ENCODE measurements around the gene BABAM2. TPM values are rescaled to one million over a fixed set of nuclear protein-coding genes. Genes with fewer than 3 reads are reported as not detected.
"Not testable (repeated sequence)": the region's sequence is repeated elsewhere in the genome, so short reads cannot be mapped to it uniquely, and the experiment has no call there.

BABAM2 gene
- total and polyA plus RNA-seq, 9 of the 15 experiments (the other 6 are each of a cell fraction or from before 2014, with no cell fraction given) = 10.9 to 37.4 (median 25.6) TPM

DNA sequence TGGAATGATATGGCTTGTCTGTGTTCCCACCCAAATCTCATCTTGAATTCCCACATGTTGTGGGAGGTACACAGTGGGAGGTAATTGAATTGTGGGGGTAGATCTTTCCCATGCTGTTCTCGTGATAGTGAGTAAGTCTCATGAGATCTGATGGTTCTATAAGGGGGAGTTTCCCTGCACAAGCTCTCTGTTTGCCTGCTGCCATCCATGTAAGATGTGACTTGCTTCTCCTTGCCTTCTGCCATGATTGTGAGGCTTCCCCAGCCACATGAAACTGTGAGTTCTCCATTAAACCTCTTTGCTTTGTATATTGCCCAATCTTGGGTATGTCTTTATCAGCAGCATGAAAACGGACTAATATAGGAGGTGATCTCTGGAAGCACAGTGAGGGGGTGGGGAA lies 78.4 kb downstream of the BABAM2 start:
- POLR2A ChIA-PET; BruUV-seq (replicated peaks); FAIRE-seq; in situ Hi-C loops (cut with MboI); H3K27me3 ChIP-seq (ENCODE audit: control insufficient read depth in 2 of 2, insufficient read depth in 2 of 2, low read length in 2 of 2); H4K20me1 ChIP-seq (replicated peaks; ENCODE audit: control insufficient read depth, insufficient read depth, low read length); H3K79me2 ChIP-seq (ENCODE audit: control insufficient read depth, insufficient read depth, low read length); DNase-seq (ENCODE audit: extremely low read depth in 1 of 4, low spot score in 3 of 4); H2AFZ ChIP-seq (ENCODE audit: low read depth, low read length); H3K4me1 ChIP-seq (replicated peaks in 1 of 2; ENCODE audit: control insufficient read depth in 2 of 2, insufficient read depth in 2 of 2, low read length in 2 of 2); CTCF ChIA-PET (ENCODE audit: low intra/inter-chr PET ratio); H3K36me3 ChIP-seq (ENCODE audit: control insufficient read depth, insufficient read depth, low read length); H3K9ac ChIP-seq (ENCODE audit: insufficient read depth in 1 of 2, low read depth in 2 of 2, low read length in 2 of 2); H3K9me3 ChIP-seq (replicated peaks; ENCODE audit: control insufficient read depth, insufficient read depth, low read depth, low read length); H3K4me2 ChIP-seq (ENCODE audit: insufficient read depth, low read length); intact Hi-C loops (cut with micrococcal nuclease); H3K4me3 ChIP-seq; H3K27ac ChIP-seq (ENCODE audit: extremely low read depth, low read depth, low read length); H3K9me1 ChIP-seq (ENCODE audit: control insufficient read depth, insufficient read depth, low read length); ATAC-seq: not testable (repeated sequence)
- 25% methylated on average over 2 of the region's 2 CpGs for WGBS (ENCODE audit: insufficient coverage, low coverage, missing lambda C conversion rate)
- peak; percentile 96 for TF ChIP-seq ZNF431 (CRISPR knock-in tag; IDR thresholded peaks at IDR 0.05)

DNA sequence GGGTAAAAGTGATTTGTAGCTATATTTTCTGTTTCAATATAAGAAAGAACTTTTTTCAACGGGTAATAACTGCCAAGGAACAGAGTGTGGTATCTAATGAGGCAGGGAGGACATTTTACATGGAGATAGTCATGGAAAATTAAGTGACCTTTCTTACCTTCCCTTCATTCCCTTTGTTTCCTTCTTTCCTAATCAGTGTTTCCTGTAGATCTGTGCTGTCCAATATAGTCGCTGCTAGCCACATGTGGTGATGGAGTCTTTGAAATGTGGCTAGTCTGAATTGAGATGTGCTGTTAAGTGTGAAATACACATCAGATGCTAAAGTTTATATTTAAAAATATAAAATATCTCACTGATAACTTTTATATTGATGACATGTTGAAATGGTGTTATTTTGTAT lies 81.8 kb downstream of the BABAM2 start:
- no peak overlapping the region for H3K27ac ChIP-seq (ENCODE audit: extremely low read depth, low read depth, low read length)
- H3K4me1 ChIP-seq (replicated peaks in 1 of 2; ENCODE audit: control insufficient read depth in 2 of 2, insufficient read depth in 2 of 2, low read length in 2 of 2) = no peaks in the 10 kb centered on the region; a peak in 1 of 5 replicates
- TF ChIP-seq YBX1 (IDR thresholded peaks at IDR 0.05) (no peak), OTX1 (CRISPR knock-in tag; IDR thresholded peaks at IDR 0.05) (no peak), KLF13 (tag; IDR thresholded peaks at IDR 0.05; ENCODE audit: borderline replicate concordance, low read depth) (no peak), ZSCAN32 (CRISPR knock-in tag; IDR thresholded peaks at IDR 0.05) (no peak), COPS2 (conservative IDR thresholded peaks at IDR 0.05) (no peak), HDAC2 (IDR thresholded peaks at IDR 0.05) (no peak), ZC3H8 (IDR thresholded peaks at IDR 0.05) (no peak), ZNF232 (CRISPR knock-in tag; IDR thresholded peaks at IDR 0.05) (no peak), TCFL5 (CRISPR knock-in tag; conservative IDR thresholded peaks at IDR 0.05) (no peak), GATA2 (CRISPR knock-in tag; IDR thresholded peaks at IDR 0.05) (no peak), KLF10 (CRISPR knock-in tag; IDR thresholded peaks at IDR 0.05) (no peak), ZBTB8A (IDR thresholded peaks at IDR 0.05; ENCODE audit: partially characterized antibody) (no peak), MCM5 (IDR thresholded peaks at IDR 0.05; ENCODE audit: low read depth) (no peak)
- TF ChIP-seq, protein P1, sequence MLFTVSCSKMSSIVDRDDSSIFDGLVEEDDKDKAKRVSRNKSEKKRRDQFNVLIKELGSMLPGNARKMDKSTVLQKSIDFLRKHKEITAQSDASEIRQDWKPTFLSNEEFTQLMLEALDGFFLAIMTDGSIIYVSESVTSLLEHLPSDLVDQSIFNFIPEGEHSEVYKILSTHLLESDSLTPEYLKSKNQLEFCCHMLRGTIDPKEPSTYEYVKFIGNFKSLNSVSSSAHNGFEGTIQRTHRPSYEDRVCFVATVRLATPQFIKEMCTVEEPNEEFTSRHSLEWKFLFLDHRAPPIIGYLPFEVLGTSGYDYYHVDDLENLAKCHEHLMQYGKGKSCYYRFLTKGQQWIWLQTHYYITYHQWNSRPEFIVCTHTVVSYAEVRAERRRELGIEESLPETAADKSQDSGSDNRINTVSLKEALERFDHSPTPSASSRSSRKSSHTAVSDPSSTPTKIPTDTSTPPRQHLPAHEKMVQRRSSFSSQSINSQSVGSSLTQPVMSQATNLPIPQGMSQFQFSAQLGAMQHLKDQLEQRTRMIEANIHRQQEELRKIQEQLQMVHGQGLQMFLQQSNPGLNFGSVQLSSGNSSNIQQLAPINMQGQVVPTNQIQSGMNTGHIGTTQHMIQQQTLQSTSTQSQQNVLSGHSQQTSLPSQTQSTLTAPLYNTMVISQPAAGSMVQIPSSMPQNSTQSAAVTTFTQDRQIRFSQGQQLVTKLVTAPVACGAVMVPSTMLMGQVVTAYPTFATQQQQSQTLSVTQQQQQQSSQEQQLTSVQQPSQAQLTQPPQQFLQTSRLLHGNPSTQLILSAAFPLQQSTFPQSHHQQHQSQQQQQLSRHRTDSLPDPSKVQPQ (CRISPR knock-in tag; IDR thresholded peaks at IDR 0.05; ENCODE audit: borderline replicate concordance) = no peak
- WGBS (ENCODE audit: insufficient coverage, low coverage, missing lambda C conversion rate) = 11% methylated on average over 2 of the region's 2 CpGs
- no peaks in the 10 kb centered on the region for H3K27me3 ChIP-seq (ENCODE audit: control insufficient read depth in 2 of 2, insufficient read depth in 2 of 2, low read length in 2 of 2)
- no peak overlapping the region for H3K9ac ChIP-seq (ENCODE audit: insufficient read depth in 1 of 2, low read depth in 2 of 2, low read length in 2 of 2)
- no peak overlapping the region for H3K4me3 ChIP-seq
- BruUV-seq (replicated peaks) = no TSS peak
- no peak overlapping the region for H3K4me2 ChIP-seq (ENCODE audit: insufficient read depth, low read length)
- no peaks in the 10 kb centered on the region for H3K79me2 ChIP-seq (ENCODE audit: control insufficient read depth, insufficient read depth, low read length)
- FAIRE-seq = no peak
- no peak for ATAC-seq
- no peaks in the 10 kb centered on the region for H3K36me3 ChIP-seq (ENCODE audit: control insufficient read depth, insufficient read depth, low read length)
- CTCF ChIA-PET (ENCODE audit: low intra/inter-chr PET ratio) = no interaction called here
- in situ Hi-C loops (cut with MboI) (no loop called here), intact Hi-C loops (cut with micrococcal nuclease) (no loop called here)
- H4K20me1 ChIP-seq (replicated peaks; ENCODE audit: control insufficient read depth, insufficient read depth, low read length) = no peaks in the 10 kb centered on the region
- POLR2A ChIA-PET = no interaction called here
- H3K9me3 ChIP-seq (replicated peaks; ENCODE audit: control insufficient read depth, insufficient read depth, low read depth, low read length) = no peaks in the 10 kb centered on the region
- H3K9me1 ChIP-seq (ENCODE audit: control insufficient read depth, insufficient read depth, low read length) = no peaks in the 10 kb centered on the region
- no peak overlapping the region for H2AFZ ChIP-seq (ENCODE audit: low read depth, low read length)
- DNase-seq (ENCODE audit: extremely low read depth in 1 of 4, low spot score in 3 of 4) = no peak
